ENCODE results near the gene KCND3. TPM values are rescaled to one million over a fixed set of nuclear protein-coding genes. Genes with fewer than 3 reads are reported as not detected.

Gene KCND3
- total RNA-seq, 4 donors from 2014 or later = 1.4 to 3.5 (median 3.0) TPM

DNA sequence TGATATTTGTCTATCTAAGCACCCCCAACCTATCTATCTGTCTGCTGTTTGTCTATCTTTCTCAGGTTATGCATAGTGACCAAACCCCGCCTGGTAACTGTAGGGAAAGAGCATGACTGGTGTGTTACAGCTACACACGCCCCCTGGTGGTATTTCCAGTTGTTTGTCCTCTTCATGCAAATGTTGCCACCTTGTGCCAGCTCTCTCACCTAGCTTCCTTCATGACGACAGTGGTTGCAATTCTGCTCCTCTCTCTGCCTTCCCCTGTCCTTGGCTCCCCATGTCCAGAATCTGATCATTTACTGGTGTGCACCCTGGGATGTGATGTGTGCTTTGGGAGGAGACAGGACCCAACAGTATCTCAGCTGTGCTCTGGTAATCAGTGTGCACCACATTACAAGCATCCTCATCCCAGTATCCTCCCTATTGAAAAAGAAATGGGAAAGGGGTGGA lies 242.2 kb downstream of the KCND3 start:
- no peak overlapping the region for H3K4me3 ChIP-seq
- WGBS, 2 donors (ENCODE audit: low coverage in 1 of 2) = 21% methylated on average over 3 of the region's 3 CpGs; no CpG with 5 or more reads in 1 of the 2 donors
- intact Hi-C loops (cut with DNase I; ENCODE audit: low total_unique reads) (no loop called here), in situ Hi-C loops (cut with MboI; ENCODE audit: low pct_ligation_motif_present in 1 of 4, low pct_unique_long_range_greater_than_20kb in 1 of 4, low sequenced_read_pairs in 3 of 4) (loop anchor here in 1 of 4 donors (25.0 kb wide), 1 partner anchor 260 kb away; no protein-coding TSS in a partner anchor)
- H3K27ac ChIP-seq = no peak overlapping the region
- H3K9me3 ChIP-seq = no peaks in the 10 kb centered on the region
- peaks cover 0 to 4% (median 0%) of the 10 kb centered on the region in 4 donors for H3K4me1 ChIP-seq
- H3K27me3 ChIP-seq = no peaks in the 10 kb centered on the region
- DNase-seq = peak; percentile 71
- TF ChIP-seq POLR2A (IDR thresholded peaks at IDR 0.05) (no peak), EP300 (IDR thresholded peaks at IDR 0.05; ENCODE audit: low read depth) (no peak), POLR2AphosphoS5 (IDR thresholded peaks at IDR 0.05) (no peak)
- TF ChIP-seq, protein P1, sequence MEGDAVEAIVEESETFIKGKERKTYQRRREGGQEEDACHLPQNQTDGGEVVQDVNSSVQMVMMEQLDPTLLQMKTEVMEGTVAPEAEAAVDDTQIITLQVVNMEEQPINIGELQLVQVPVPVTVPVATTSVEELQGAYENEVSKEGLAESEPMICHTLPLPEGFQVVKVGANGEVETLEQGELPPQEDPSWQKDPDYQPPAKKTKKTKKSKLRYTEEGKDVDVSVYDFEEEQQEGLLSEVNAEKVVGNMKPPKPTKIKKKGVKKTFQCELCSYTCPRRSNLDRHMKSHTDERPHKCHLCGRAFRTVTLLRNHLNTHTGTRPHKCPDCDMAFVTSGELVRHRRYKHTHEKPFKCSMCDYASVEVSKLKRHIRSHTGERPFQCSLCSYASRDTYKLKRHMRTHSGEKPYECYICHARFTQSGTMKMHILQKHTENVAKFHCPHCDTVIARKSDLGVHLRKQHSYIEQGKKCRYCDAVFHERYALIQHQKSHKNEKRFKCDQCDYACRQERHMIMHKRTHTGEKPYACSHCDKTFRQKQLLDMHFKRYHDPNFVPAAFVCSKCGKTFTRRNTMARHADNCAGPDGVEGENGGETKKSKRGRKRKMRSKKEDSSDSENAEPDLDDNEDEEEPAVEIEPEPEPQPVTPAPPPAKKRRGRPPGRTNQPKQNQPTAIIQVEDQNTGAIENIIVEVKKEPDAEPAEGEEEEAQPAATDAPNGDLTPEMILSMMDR (IDR thresholded peaks at IDR 0.05) = peak; percentile 52 to 71 (median 60)
- H3K36me3 ChIP-seq = no peaks in the 10 kb centered on the region

DNA sequence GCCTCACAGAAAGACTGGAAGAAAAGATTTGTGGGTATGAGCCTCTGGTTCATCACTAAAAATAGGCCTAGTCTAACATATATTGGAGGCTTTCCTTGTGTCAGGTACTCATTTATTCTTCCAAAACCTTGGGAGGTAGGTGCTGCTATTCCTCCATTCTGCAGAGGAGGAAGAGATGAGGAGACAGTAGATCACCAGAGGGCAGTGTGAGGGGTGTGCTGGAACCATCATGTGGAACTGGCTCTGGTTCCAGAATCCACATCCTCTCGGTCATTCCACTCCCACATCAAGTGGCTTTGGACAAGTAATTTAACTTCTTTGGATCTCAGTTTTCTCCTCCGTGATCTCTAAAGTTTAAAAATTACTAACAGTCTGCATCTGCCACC lies 242.9 kb downstream of the KCND3 start:
- Histone ChIP-seq H3K27me3 (peaks cover under 1% of the 10 kb centered on the region), H3K4me3 (no peak overlapping the region), H3K36me3 (no peaks in the 10 kb centered on the region), H3K27ac (peak overlapping the region in 2 of 4 donors; percentile 35 to 38), H3K9me3 (no peaks in the 10 kb centered on the region), H3K4me1 (peaks cover 0 to 4% (median 0%) of the 10 kb centered on the region in 4 donors)
- intact Hi-C loops (cut with DNase I; ENCODE audit: low total_unique reads) (no loop called here), in situ Hi-C loops (cut with MboI; ENCODE audit: low pct_ligation_motif_present in 1 of 4, low pct_unique_long_range_greater_than_20kb in 1 of 4, low sequenced_read_pairs in 3 of 4) (loop anchor here in 1 of 4 donors (25.0 kb wide), 1 partner anchor 259 kb away; no protein-coding TSS in a partner anchor)
- no peak for DNase-seq
- 68 to 81% methylated on average over 2 of the region's 2 CpGs for WGBS, 2 donors (ENCODE audit: low coverage in 1 of 2)
- no peak for TF ChIP-seq POLR2A (IDR thresholded peaks at IDR 0.05)
- TF ChIP-seq, protein P1 (IDR thresholded peaks at IDR 0.05) = no peak
- no peak for TF ChIP-seq EP300 (IDR thresholded peaks at IDR 0.05; ENCODE audit: low read depth)
- TF ChIP-seq POLR2AphosphoS5 (IDR thresholded peaks at IDR 0.05) = no peak

DNA sequence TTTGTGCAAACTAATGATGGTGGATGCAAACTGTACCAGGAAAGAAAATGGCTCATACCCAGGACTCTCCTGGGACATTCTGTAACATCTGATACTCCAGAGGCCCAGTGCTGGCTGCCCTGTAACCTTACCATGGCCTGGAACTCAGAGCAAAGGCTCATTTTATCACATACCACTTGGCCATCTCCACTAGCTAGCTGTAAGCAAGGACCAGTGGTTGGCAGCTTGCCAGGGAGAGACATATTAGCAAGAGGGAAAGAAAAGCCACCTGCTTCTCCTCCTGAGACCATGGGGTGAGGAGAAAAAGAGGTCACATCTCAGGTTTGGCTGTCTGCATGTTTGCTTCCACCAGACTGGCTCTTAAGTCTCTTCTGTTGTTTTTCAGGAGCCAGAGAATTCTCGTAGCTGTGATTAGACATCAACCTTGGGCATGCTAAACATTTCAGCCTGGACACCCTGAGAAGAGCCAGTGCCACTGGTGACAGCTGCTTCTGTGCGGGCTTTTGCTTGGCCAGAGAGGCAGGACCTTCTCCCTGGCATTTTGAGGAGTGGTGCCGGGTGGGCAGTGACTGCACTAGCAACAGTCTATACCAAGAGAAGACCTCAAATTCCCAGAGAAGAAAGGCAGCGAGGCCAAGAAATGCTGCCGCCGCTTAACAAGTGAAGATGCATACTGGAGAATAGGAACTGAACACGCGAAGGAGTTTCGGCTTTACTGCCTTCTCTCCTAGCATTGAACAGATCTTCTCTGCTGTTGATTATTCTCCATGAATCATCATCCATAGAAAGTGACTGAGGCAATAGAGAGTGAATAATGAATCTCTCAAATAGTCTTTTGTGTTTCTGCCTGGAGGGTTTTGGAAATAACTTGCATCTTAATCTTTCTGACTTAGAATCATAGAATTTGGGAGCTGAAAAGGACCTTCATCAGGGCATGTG lies 243.5 kb downstream of the KCND3 start:
- 85% methylated on average over 9 of the region's 9 CpGs; no CpG with 5 or more reads in 1 of the 2 donors for WGBS, 2 donors (ENCODE audit: low coverage in 1 of 2)
- in situ Hi-C loops (cut with MboI; ENCODE audit: low pct_ligation_motif_present in 1 of 4, low pct_unique_long_range_greater_than_20kb in 1 of 4, low sequenced_read_pairs in 3 of 4) = loop anchor here in 1 of 4 donors (25.0 kb wide), 1 partner anchor 259 kb away; no protein-coding TSS in a partner anchor
- Histone ChIP-seq H3K27me3 (peaks cover 8% of the 10 kb centered on the region), H3K4me1 (peaks cover 0 to 4% (median 0%) of the 10 kb centered on the region in 4 donors), H3K9me3 (no peaks in the 10 kb centered on the region), H3K36me3 (no peaks in the 10 kb centered on the region), H3K27ac (peak overlapping the region in 3 of 4 donors; percentile 35 to 63 (median 38)), H3K4me3 (no peak overlapping the region)
- DNase-seq = no peak
- intact Hi-C loops (cut with DNase I; ENCODE audit: low total_unique reads) = no loop called here
- TF ChIP-seq POLR2AphosphoS5 (IDR thresholded peaks at IDR 0.05) (peak in 1 of 3 donors; percentile 23), EP300 (IDR thresholded peaks at IDR 0.05; ENCODE audit: low read depth) (no peak)
- TF ChIP-seq, protein P1 (IDR thresholded peaks at IDR 0.05) = no peak

DNA sequence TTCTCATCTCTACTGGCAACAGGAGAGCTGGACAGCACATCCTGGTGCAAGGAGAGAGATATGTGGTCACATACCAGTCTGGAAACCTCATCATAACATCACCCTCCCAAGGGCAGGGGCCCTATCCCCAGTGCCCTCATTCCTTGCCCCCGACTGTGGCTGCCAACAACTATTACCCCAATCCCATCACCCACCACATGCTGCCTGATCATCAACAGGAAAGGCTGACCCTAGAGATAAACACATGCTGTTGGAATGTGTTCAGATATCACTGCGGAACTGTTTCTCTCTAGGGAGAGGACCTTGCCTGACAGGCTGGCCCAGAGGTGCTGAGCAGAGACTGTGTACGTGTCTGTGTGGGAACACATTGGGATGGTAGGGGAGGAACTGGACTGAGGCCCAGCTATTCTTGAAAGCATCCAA lies 245.8 kb downstream of the KCND3 start:
- TF ChIP-seq, protein P1 (IDR thresholded peaks at IDR 0.05) = no peak
- TF ChIP-seq POLR2AphosphoS5 (IDR thresholded peaks at IDR 0.05) (no peak), POLR2A (IDR thresholded peaks at IDR 0.05) (no peak), EP300 (IDR thresholded peaks at IDR 0.05; ENCODE audit: low read depth) (no peak)
- Histone ChIP-seq H3K27me3 (peaks cover 18% of the 10 kb centered on the region), H3K36me3 (no peaks in the 10 kb centered on the region), H3K9me3 (no peaks in the 10 kb centered on the region), H3K4me3 (no peak overlapping the region), H3K4me1 (peaks cover 0 to 19% (median 11%) of the 10 kb centered on the region in 4 donors), H3K27ac (no peak overlapping the region)
- 83 to 85% methylated on average over 1 to 3 of the region's 3 CpGs for WGBS, 2 donors (ENCODE audit: low coverage in 1 of 2)
- in situ Hi-C loops (cut with MboI; ENCODE audit: low pct_ligation_motif_present in 1 of 4, low pct_unique_long_range_greater_than_20kb in 1 of 4, low sequenced_read_pairs in 3 of 4) = loop anchor here in 1 of 4 donors (25.0 kb wide), 1 partner anchor 256 kb away; no protein-coding TSS in a partner anchor
- intact Hi-C loops (cut with DNase I; ENCODE audit: low total_unique reads) = no loop called here
- no peak for DNase-seq
